Duodenal mucosa (tissue), 2 donors: ENCODE data around the gene DUS4L.
A peak's percentile ranks its signal among the peaks of the same experiment; 100 is the strongest.
"Not testable (repeated sequence)": the region's sequence is repeated elsewhere in the genome, so short reads cannot be mapped to it uniquely, and the experiment has no call there.

Experiments used
- H3K27ac ChIP-seq: one replicate; pipeline ENCODE4 v1.7.0; 2013; ENCODE audit warnings: low read depth, low read length
- H3K27me3 ChIP-seq, 2 donors: one replicate each; pipeline ENCODE4 v1.7.0; 2013; ENCODE audit warnings: low read length in 2 of 2, control low read depth in 1 of 2; ENCODE audit not compliant: insufficient read depth in 2 of 2, control insufficient read depth in 1 of 2
- H3K36me3 ChIP-seq, 2 donors: one replicate each; pipeline ENCODE4 v1.7.0; 2013; ENCODE audit warnings: low read length in 2 of 2, control low read depth in 1 of 2; ENCODE audit not compliant: insufficient read depth in 2 of 2, control insufficient read depth in 1 of 2
- H3K4me1 ChIP-seq, 2 donors: one replicate each; pipeline ENCODE4 v1.7.0; 2013; ENCODE audit warnings: low read length in 2 of 2, control low read depth in 1 of 2; ENCODE audit not compliant: insufficient read depth in 2 of 2, control insufficient read depth in 1 of 2
- H3K4me3 ChIP-seq, 2 donors: one replicate each; pipeline ENCODE4 v1.7.0; 2013; ENCODE audit warnings: low read length in 2 of 2, low read depth in 1 of 2
- H3K9ac ChIP-seq, 2 donors: one replicate each; pipeline ENCODE4 v1.7.0; 2013; ENCODE audit warnings: low read length in 2 of 2, low read depth in 1 of 2
- H3K9me3 ChIP-seq, 2 donors: one replicate each; pipeline ENCODE4 v1.7.0; 2013; ENCODE audit warnings: low read length in 2 of 2, control low read depth in 1 of 2; ENCODE audit not compliant: control insufficient read depth in 1 of 2

Gene DUS4L, protein sequence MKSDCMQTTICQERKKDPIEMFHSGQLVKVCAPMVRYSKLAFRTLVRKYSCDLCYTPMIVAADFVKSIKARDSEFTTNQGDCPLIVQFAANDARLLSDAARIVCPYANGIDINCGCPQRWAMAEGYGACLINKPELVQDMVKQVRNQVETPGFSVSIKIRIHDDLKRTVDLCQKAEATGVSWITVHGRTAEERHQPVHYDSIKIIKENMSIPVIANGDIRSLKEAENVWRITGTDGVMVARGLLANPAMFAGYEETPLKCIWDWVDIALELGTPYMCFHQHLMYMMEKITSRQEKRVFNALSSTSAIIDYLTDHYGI

DNA sequence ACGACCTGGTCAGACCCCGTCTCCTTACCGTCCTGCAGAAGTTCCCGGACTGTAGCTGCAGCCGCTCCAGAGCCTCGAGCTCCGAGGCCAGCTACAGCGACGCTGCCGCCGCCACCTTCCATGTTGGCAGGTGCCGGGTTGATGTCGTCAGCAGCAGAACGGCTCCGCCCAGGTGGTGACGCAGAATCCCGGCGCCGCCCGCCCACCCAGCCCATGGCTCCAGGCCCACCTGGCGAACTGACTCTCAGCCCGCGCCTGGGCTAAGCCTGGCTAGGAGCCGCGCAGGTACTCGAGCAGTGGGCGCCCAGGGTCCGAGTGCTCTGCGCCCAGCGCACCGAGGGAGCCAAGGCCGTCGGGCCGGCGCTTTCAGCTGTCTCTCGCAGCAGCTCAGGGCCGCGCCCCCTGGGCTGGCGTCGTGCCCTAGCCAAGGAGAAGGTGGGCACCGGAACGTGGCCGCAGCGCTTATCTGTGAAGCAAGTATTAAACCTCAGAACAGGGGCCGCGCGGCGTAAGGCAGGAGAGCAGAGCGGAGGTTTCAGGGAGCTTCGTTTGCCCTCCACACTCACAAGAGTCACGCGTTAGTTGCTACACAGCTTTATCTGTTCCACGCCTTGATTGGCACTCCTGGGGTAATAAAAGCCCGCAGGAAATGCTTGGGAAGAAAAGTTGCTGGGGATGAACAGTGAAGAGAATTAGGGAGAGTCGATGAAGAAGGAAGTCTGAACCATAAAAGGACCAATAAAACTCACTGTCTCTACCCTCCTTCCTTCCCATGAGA is at the start of gene DUS4L, which contains the start of gene COG5:
DUS4L (plus strand) TSS at position 197 of the 778 bp plus-strand sequence. CDS start 3,100 bp downstream, outside the sequence.
COG5 (minus strand) TSS at position 146 of the 778 bp plus-strand sequence; CDS start at position 122, 24 bp downstream.
- peak within 1 kb of the TSS; percentile 90 for H3K27ac ChIP-seq
- no peaks in the 10 kb centered on the region for H3K27me3 ChIP-seq
- peak within 1 kb of the TSS; percentile 92 to 98 for H3K4me3 ChIP-seq
- no peaks in the 10 kb centered on the region for H3K36me3 ChIP-seq
- H3K9ac ChIP-seq: peak within 1 kb of the TSS; percentile 93
- peaks cover 19 to 42% of the 10 kb centered on the region in 2 donors for H3K4me1 ChIP-seq
- H3K9me3 ChIP-seq: no peaks in the 10 kb centered on the region

- Histone ChIP-seq H3K9ac (no peak overlapping the region), H3K36me3 (peaks cover 2 to 3% of the 10 kb centered on the region in 2 donors), H3K27me3 (no peaks in the 10 kb centered on the region), H3K27ac (no peak overlapping the region), H3K9me3 (no peaks in the 10 kb centered on the region), H3K4me3 (no peak overlapping the region), H3K4me1 (no peaks in the 10 kb centered on the region)
These were observed 37.1 kb upstream of the DUS4L start for GRCh38 chr7:107526672-107527071.

DNA sequence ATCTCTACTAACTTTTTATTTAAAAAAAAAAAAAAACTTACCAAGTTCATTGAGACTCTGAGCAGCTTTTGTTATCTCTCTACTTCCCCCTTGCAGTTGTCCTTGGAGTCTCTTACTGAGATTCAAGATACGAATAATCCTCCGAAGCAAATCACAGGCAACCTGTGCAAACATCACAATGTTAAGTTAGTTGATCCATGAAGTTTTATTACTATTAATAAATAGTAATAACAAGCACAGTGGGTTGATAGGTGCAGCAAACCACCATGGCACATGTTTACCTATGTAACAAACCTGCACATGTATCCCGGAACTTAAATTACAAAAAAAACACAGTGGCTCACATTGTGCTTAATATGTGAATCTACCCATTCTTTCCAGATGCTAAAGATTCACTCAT is 36.6 kb upstream of the DUS4L start:
- Histone ChIP-seq H3K9ac (no peak overlapping the region), H3K4me1 (no peaks in the 10 kb centered on the region), H3K27ac (no peak overlapping the region), H3K27me3 (no peaks in the 10 kb centered on the region), H3K4me3 (no peak overlapping the region), H3K36me3 (peaks cover 2 to 3% of the 10 kb centered on the region in 2 donors), H3K9me3 (no peaks in the 10 kb centered on the region)

DNA sequence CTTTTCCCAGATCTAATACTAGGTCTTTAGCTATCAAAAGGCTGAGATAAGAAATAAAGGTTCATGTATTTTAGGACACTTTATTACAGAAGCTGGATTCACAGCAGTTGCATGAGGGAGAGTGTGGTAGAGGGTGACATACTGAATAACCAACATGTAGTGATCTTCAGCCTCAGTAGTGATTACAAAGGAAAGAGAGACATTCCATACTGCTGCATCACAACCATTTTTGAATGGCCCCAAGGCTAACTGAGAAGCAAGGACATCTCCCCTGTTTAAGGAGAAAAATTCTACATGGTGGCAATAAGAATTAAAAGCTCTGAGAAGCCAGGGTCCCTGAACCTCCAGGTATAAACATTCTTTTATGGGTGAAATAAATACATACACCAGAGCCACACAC is 35.3 kb upstream of the DUS4L start:
- no peak overlapping the region for H3K27ac ChIP-seq
- no peaks in the 10 kb centered on the region for H3K4me1 ChIP-seq

GRCh38 chr7:107530751-107531150 is 33.0 kb upstream of the DUS4L start:
- no peaks in the 10 kb centered on the region for H3K27me3 ChIP-seq
- no peaks in the 10 kb centered on the region for H3K4me1 ChIP-seq
- no peak overlapping the region for H3K9ac ChIP-seq
- H3K36me3 ChIP-seq: peaks cover 2 to 3% of the 10 kb centered on the region in 2 donors
- H3K4me3 ChIP-seq: no peak overlapping the region
- H3K27ac ChIP-seq: no peak overlapping the region
- no peaks in the 10 kb centered on the region for H3K9me3 ChIP-seq

More for the DNA sequence above, 35.3 kb upstream of the DUS4L start:
- no peak overlapping the region for H3K9ac ChIP-seq
- peaks cover 2 to 3% of the 10 kb centered on the region in 2 donors for H3K36me3 ChIP-seq
- H3K4me3 ChIP-seq: no peak overlapping the region
- no peaks in the 10 kb centered on the region for H3K9me3 ChIP-seq
- H3K27me3 ChIP-seq: no peaks in the 10 kb centered on the region

GRCh38 chr7:107534139-107534538 is 29.6 kb upstream of the DUS4L start:
- no peaks in the 10 kb centered on the region for H3K4me1 ChIP-seq
- no peaks in the 10 kb centered on the region for H3K27me3 ChIP-seq
- no peak overlapping the region for H3K27ac ChIP-seq
- H3K9ac ChIP-seq: no peak overlapping the region
- H3K9me3 ChIP-seq: no peaks in the 10 kb centered on the region
- H3K4me3 ChIP-seq: no peak overlapping the region
- peaks cover 5 to 6% of the 10 kb centered on the region in 2 donors for H3K36me3 ChIP-seq

DNA sequence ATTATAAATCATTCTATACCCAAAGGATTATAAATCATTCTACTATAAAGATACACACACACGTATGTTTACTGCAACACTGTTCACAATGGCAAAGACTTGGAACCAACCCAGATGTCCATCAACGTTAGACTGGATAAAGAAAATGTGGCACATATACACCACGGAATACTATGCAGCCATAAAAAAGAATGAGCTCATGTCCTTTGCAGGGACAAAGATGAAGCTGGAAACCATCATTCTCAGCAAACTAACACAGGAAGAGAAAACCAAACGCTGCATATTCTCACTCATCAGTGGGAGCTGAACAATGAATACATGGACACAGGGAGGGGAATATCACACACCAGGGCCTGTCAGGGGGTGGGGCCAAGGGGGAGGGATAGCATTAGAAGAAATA is 26.5 kb upstream of the DUS4L start:
- not testable (repeated sequence) for H3K4me3 ChIP-seq, H3K9me3 ChIP-seq, H3K27me3 ChIP-seq, H3K36me3 ChIP-seq, H3K4me1 ChIP-seq, H3K9ac ChIP-seq, H3K27ac ChIP-seq

GRCh38 chr7:107538001-107538400 is 25.8 kb upstream of the DUS4L start:
- H3K4me1 ChIP-seq: no peaks in the 10 kb centered on the region
- no peak overlapping the region for H3K9ac ChIP-seq
- H3K27me3 ChIP-seq: no peaks in the 10 kb centered on the region
- no peaks in the 10 kb centered on the region for H3K9me3 ChIP-seq
- no peak overlapping the region for H3K4me3 ChIP-seq
- no peak overlapping the region for H3K27ac ChIP-seq
- peaks cover 5 to 14% of the 10 kb centered on the region in 2 donors for H3K36me3 ChIP-seq

DNA sequence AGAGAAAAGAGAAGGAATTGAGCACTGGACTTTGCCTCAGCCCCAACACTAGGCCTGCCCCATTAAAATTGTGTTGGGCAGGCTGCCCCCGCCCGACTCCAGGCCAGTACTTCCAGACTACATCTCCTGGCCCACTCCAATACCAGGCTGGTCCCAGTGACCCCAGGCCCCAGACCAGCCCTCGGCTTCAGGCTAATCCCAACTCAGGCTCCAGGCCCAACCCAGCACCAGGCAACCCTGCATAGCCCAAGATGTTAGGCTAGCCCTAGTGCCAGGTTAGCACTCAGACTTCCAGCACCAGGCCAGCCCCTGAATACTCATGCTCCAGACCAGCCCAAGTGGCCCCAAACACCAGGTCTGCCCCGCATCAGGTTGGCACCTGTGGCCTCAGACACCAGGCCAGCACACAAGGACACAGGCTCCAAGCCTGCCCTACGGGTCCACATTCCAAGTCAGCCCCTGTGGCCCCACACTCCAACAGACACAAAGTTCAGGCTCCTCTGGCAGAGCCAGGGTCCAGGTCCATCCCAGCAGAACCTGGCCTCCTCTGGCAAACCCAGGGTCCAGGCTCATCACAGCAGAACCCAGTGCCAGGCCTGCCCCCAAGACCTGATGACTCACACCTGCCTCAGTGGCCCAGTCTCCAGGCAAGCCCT is 20.3 kb upstream of the DUS4L start:
- Histone ChIP-seq H3K9me3 (peaks cover 0 to 10% of the 10 kb centered on the region in 2 donors), H3K9ac (no peak overlapping the region), H3K27ac (no peak overlapping the region), H3K36me3 (peaks cover 14 to 43% of the 10 kb centered on the region in 2 donors), H3K4me1 (no peaks in the 10 kb centered on the region), H3K4me3 (no peak overlapping the region), H3K27me3 (no peaks in the 10 kb centered on the region)
